Neural progenitor cell (in vitro differentiated cells): ENCODE results near the gene ERBB4.

ENCODE experiments used
- EZH2 ChIP-seq: fragments of 200-600 bp; sonication (generic); IDR thresholded peaks from 2 replicates; pipeline ENCODE4 v1.6.1; 2017; ENCODE audit warnings: antibody characterized with exemption, mild to moderate bottlenecking, moderate library complexity
- EZH2phosphoT487 ChIP-seq: fragments of 200-600 bp; sonication (generic); IDR thresholded peaks from 2 replicates; pipeline ENCODE4 v1.6.1; 2017; ENCODE audit warnings: antibody characterized with exemption
- TF ChIP-seq, protein P1 (sequence below): fragments of 200-600 bp; sonication (generic); IDR thresholded peaks from 2 replicates; pipeline ENCODE4 v1.5.1; 2017; ENCODE audit warnings: antibody characterized with exemption, mild to moderate bottlenecking

DNA sequence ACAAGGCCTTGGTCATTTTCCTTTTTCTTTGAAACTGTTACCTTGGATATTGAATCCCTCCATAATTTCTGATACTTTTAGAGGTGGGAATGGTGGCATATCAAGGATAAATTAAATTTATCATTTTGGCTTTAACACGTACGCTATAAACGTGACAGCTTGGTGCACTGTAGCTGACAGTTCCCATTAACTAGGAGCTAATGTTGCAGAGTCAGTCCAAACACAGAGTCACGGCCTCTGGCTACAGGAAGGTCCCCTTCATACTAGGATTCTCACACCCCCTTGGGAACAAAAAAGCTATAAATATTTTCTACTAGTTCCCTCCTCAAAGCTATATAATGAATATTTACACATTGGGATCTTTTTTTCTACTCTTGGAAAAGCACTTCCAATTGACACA lies 17.7 kb upstream of the ERBB4 start:
- TF ChIP-seq, protein P1, sequence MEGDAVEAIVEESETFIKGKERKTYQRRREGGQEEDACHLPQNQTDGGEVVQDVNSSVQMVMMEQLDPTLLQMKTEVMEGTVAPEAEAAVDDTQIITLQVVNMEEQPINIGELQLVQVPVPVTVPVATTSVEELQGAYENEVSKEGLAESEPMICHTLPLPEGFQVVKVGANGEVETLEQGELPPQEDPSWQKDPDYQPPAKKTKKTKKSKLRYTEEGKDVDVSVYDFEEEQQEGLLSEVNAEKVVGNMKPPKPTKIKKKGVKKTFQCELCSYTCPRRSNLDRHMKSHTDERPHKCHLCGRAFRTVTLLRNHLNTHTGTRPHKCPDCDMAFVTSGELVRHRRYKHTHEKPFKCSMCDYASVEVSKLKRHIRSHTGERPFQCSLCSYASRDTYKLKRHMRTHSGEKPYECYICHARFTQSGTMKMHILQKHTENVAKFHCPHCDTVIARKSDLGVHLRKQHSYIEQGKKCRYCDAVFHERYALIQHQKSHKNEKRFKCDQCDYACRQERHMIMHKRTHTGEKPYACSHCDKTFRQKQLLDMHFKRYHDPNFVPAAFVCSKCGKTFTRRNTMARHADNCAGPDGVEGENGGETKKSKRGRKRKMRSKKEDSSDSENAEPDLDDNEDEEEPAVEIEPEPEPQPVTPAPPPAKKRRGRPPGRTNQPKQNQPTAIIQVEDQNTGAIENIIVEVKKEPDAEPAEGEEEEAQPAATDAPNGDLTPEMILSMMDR: no peak
- no peak for TF ChIP-seq EZH2
- TF ChIP-seq EZH2phosphoT487: no peak
